RWPE1 (cell line): ENCODE measurements around the gene PTPN18.

ENCODE experiments used
- CTCF ChIA-PET: fragments of 350-600 bp; sonication (Branson Sonifier 250); formaldehyde crosslinking; extraction: SDS; loops from one replicate; lab custom pipeline; 2021; lab: Yijun Ruan, JAX
- POLR2A ChIA-PET: fragments of 400-600 bp; formaldehyde crosslinking; extraction: SDS; loops from one replicate; lab custom pipeline; 2020; ENCODE audit warnings: antibody characterized with exemption; ENCODE audit not compliant: low non-redundant PET; lab: Yijun Ruan, JAX
- DNase-seq: peaks from one replicate; pipeline ENCODE4 v3.0.0; 2012; ENCODE audit warnings: low spot score
- H3K27ac ChIP-seq: fragments of 450-650 bp; 2 replicates; pipeline ENCODE4 v1.5.1; 2017
- TF ChIP-seq, protein P1 (sequence below): fragments of 450-650 bp; conservative IDR thresholded peaks from 2 replicates; pipeline ENCODE4 v1.5.1; 2017; ENCODE audit warnings: low read depth, mild to moderate bottlenecking

PTPN18 gene

DNA sequence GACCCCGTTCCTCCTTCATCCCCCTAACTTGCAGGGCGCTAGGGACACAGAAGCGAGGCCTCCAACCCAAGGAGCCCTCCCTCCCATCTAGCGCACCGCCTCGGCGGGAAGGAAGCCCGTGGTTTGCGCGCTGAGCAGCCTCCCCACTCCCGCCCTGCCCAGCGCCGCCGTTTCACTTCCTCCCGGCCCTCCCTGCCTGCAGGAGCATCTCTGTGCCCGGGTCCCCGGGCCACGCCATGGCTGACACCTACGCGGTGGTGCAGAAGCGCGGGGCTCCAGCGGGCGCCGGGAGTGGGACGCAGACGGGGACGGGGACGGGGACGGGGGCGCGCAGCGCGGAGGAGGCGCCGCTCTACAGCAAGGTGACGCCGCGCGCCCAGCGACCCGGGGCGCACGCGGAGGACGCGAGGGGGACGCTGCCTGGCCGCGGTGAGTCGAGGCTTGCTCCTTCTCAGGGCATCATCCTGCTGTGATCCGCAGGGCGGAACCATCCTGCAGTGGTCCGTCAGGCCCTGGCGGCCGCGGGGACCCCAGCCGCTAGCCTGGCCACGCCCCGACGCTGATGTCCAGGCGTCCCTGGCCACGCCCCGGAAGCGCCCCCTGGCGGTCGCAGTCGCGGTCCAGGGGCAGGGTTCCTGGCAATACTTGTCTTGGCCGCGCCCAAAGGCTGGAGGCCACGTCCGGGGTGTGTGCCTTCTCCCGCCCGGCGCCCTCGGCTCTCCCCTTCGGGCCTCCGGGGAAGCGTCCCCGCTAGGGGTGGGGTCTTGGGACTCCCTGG lies 16.4 kb downstream of the PTPN18 start:
- peak overlapping the region; percentile 80 for H3K27ac ChIP-seq
- ChIA-PET POLR2A (interaction anchor here (0.5 kb wide), 1 partner anchor 12 kb away, joined by 6 read pairs; no protein-coding TSS in a partner anchor), CTCF (interaction anchor here (0.6 to 1.5 kb wide), 4 partner anchors 11 to 1805 kb away, joined by 3 to 7 read pairs (median 5); partner anchors contain the start of gene PTPN18)
- DNase-seq, result peak; percentile 80
- TF ChIP-seq, protein P1, sequence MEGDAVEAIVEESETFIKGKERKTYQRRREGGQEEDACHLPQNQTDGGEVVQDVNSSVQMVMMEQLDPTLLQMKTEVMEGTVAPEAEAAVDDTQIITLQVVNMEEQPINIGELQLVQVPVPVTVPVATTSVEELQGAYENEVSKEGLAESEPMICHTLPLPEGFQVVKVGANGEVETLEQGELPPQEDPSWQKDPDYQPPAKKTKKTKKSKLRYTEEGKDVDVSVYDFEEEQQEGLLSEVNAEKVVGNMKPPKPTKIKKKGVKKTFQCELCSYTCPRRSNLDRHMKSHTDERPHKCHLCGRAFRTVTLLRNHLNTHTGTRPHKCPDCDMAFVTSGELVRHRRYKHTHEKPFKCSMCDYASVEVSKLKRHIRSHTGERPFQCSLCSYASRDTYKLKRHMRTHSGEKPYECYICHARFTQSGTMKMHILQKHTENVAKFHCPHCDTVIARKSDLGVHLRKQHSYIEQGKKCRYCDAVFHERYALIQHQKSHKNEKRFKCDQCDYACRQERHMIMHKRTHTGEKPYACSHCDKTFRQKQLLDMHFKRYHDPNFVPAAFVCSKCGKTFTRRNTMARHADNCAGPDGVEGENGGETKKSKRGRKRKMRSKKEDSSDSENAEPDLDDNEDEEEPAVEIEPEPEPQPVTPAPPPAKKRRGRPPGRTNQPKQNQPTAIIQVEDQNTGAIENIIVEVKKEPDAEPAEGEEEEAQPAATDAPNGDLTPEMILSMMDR, result peak; percentile 87

DNA sequence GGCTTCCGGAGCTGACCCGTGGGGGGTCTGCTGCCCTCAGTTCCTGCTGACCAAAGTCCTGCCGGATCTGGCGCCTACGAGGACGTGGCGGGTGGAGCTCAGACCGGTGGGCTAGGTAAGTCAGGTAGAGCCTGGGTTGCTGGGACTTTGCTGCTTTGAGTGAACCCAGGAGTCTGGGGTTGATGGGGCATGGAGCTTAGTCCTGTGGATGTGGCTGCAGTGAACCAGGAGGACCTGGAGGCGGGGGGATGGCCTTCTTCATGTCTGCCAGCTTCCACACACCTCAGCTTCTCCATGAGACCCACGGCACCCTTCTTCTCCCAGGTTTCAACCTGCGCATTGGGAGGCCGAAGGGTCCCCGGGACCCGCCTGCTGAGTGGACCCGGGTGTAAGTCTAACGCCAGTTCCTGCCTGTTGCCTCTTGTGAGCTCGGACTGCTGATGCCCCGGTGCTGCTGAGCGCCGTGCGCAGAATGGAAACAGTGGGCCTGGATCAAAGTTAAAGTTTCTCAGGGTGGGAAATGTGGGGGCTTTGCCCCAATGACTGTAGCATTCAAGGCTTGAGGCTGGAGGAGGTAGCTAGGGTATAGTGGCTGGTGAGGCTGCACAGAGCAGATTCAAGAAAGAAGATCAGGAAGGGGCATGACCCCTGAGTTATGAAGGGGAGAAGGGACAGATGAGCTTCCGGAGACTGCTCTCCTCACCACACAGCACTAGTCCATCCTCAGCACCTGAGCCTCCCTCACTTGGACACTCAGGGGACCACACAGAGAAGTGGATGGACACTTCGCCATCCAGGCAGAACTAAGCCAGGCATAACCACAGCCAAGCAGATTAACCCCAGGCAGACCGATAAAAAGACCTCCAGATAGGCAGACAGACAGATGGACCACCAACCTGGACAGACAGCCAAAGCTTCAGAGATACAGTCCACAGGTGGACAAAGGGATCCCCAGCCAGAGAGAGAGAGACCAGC lies 17.3 kb downstream of the PTPN18 start:
- no peak for DNase-seq
- CTCF ChIA-PET, result interaction anchor here (0.6 to 1.5 kb wide), 7 partner anchors 10 to 1806 kb away, joined by 3 to 7 read pairs (median 4); partner anchors contain the start of genes IMP4 and PTPN18
- POLR2A ChIA-PET, result interaction anchor here (0.5 kb wide), 1 partner anchor 12 kb away, joined by 6 read pairs; no protein-coding TSS in a partner anchor
- H3K27ac ChIP-seq, result peak overlapping the region; percentile 80
- TF ChIP-seq, protein P1, result peak; percentile 53

GRCh38 chr2:130373808-130374365 lies 18.0 kb downstream of the PTPN18 start:
- TF ChIP-seq, protein P1, result no peak
- H3K27ac ChIP-seq, result peak overlapping the region; percentile 80; the same call in 1 of the 2 replicates
- ChIA-PET POLR2A (no interaction called here), CTCF (interaction anchor here (0.7 to 1.5 kb wide), 5 partner anchors 14 to 222 kb away, joined by 3 to 7 read pairs (median 4); partner anchors contain the start of genes IMP4 and PTPN18)
- no peak for DNase-seq

DNA sequence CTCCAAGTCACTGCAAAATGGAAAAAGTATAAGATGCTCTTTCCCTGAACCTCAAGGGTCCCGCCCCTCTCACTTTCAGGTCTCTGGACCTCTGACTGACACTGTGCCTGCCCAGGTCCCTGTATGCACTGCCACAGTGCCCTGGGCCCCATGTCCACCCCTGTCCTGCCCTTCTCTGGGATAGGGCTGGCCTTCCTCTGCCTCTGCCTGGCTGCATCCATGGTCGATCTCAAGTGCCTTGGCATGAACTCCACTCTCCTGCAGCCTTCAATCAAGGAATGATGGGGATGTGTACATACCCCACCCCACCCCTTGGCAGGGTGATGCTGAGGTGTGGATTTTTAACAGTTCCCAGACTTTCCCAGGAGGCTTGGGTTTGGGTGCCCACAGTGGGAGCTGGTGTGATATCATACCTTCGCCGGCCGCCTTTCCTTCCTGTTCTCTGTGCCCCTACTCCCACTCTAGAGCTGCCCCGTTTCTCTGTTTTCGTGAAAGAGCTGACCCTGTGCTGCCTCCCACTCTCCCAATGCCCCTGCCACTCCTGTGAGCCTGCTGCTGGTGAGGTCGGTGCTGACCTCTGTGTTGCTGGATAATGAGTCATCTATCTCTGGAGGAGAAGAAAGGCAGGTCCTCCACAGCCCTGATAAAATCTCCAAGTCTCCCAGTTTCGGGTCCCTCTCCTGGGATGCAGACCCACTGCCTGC lies 18.9 kb downstream of the PTPN18 start:
- POLR2A ChIA-PET, result no interaction called here
- peak overlapping the region; percentile 20; the same call in 1 of the 2 replicates for H3K27ac ChIP-seq
- CTCF ChIA-PET, result interaction anchor here (0.9 kb wide), 1 partner anchor 86 kb away, joined by 3 read pairs; no protein-coding TSS in a partner anchor
- no peak for DNase-seq
- TF ChIP-seq, protein P1, result no peak

DNA sequence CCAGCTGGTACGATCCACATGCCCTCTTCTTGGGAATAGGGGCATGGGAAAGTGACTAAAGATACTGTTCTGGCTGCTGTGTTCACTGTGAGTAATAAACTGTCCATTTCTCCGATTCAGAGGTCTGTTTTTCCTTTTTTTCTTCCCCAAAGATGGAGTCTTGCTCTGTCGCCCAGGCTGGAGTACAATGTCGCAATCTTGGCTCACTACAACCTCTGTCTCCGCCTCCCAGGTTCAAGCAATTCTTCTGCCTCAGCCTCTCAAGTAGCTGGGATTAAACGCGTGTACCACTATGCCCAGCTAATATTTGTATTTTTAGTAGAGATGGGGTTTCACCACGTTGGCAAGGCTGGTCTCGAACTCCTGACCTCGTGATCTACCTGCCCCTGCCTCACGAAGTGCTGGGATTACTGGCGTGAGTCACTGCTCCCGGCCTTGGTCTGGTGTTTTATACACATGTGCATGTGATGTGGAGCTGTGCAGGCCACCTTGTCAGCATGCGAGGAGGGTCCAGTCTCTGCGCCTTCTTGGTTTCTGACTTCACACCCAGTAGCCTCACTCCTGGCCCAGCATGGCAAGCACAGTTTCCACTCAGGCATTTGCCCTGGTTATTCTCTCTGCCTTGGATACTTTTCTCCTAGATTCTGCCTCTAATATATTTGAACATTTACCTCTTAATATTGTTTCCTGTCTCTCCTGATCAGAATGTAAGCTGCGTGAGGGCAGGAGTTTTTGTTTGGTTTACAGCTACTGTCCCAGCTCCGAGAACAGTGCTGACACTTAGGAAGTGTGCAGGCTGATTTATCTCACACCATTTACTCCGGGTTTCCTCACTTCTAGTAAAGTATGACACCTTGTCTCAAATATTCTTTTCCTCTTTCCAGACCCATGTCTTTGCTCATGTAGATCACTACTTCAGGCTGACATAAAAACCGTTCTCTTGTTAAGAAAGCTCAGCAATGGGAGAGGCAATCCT lies 19.7 kb downstream of the PTPN18 start:
- H3K27ac ChIP-seq, result peak overlapping the region; percentile 20; the same call in 1 of the 2 replicates
- ChIA-PET POLR2A (no interaction called here), CTCF (interaction anchor here (0.6 kb wide), 1 partner anchor 60 kb away, joined by 9 read pairs; no protein-coding TSS in a partner anchor)
- TF ChIP-seq, protein P1, result no peak
- no peak for DNase-seq
